ENCODE data around the gene CD93. TPM values are rescaled to one million over a fixed set of nuclear protein-coding genes. Genes with fewer than 3 reads are reported as not detected.
A peak's percentile ranks its signal among the peaks of the same experiment; 100 is the strongest.

CD93 gene
- total RNA-seq, 1 experiment from 2014 or later = not detected

DNA sequence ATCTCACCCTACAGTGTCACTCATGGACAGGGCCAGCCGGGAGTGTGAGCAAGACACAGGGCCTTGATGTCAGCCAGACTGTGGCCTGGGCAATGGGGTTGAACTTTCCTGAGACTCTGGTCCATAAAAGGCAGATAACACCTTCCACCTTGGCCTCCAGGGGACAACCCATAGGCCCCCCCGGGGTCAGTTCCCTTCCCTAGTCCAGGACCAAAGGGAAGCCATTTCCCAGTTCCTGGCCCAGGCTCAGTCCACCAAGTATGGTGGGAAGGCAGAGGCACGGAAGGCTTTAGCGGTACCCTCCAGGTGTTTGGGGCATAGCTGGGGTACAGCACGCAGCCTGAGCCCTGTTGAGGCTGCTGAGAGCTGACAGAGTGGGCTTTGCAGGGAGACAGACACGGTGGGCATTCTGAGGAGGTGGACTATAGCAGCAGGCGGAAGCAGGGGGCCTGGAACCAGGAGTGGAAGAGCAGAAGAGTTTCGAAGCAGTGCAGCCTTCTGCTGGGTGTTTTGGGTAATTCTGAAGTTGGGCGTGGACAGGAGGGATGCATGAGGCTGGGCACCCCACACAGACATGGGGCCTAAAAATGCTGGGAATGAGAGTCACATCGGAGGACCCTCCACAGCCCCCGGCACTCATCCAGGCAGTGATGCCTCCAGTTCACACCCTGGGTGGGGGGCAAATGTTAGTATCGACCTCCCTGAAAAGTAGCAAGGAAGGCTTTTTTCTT, 43.9 kb upstream of the CD93 start:
- Histone ChIP-seq H3K36me3 (ENCODE audit: control insufficient read depth, insufficient read depth, low read length) (no peaks in the 10 kb centered on the region), H3K9me3 (no peaks in the 10 kb centered on the region), H3K4me1 (peaks cover 20% of the 10 kb centered on the region), H3K27me3 (replicated peaks; ENCODE audit: control insufficient read depth, insufficient read depth, low read length) (no peaks in the 10 kb centered on the region), H3K4me3 (ENCODE audit: low read depth, low read length) (no peak overlapping the region)
- ChIA-PET CTCF (no interaction called here), POLR2A (no interaction called here)
- intact Hi-C loops (cut with micrococcal nuclease; ENCODE audit: unreplicated experiment) = no loop called here
- no peak overlapping the region for H3K4me3 Mint-ChIP-seq (ENCODE audit: unreplicated experiment)
- H3K4me1 Mint-ChIP-seq (ENCODE audit: low read depth, unreplicated experiment) = peaks cover 3% of the 10 kb centered on the region
- no peaks in the 10 kb centered on the region for H3K9me3 Mint-ChIP-seq (ENCODE audit: unreplicated experiment)
- BruUV-seq (replicated peaks) = no TSS peak
- no peaks in the 10 kb centered on the region for H3K27me3 Mint-ChIP-seq (ENCODE audit: insufficient read depth, unreplicated experiment)
- peak in 1 of 2 experiments; percentile 24 for DNase-seq
- no peak overlapping the region for H3K27ac Mint-ChIP-seq (ENCODE audit: unreplicated experiment)
- TF ChIP-seq, protein P1, sequence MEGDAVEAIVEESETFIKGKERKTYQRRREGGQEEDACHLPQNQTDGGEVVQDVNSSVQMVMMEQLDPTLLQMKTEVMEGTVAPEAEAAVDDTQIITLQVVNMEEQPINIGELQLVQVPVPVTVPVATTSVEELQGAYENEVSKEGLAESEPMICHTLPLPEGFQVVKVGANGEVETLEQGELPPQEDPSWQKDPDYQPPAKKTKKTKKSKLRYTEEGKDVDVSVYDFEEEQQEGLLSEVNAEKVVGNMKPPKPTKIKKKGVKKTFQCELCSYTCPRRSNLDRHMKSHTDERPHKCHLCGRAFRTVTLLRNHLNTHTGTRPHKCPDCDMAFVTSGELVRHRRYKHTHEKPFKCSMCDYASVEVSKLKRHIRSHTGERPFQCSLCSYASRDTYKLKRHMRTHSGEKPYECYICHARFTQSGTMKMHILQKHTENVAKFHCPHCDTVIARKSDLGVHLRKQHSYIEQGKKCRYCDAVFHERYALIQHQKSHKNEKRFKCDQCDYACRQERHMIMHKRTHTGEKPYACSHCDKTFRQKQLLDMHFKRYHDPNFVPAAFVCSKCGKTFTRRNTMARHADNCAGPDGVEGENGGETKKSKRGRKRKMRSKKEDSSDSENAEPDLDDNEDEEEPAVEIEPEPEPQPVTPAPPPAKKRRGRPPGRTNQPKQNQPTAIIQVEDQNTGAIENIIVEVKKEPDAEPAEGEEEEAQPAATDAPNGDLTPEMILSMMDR (IDR thresholded peaks at IDR 0.05; ENCODE audit: insufficient read depth in 1 of 2, low read depth in 1 of 2, low read length in 1 of 2, severe bottlenecking in 1 of 2, unreplicated experiment in 1 of 2) = no peak
- H3K36me3 Mint-ChIP-seq (ENCODE audit: insufficient read depth, unreplicated experiment) = no peaks in the 10 kb centered on the region

DNA sequence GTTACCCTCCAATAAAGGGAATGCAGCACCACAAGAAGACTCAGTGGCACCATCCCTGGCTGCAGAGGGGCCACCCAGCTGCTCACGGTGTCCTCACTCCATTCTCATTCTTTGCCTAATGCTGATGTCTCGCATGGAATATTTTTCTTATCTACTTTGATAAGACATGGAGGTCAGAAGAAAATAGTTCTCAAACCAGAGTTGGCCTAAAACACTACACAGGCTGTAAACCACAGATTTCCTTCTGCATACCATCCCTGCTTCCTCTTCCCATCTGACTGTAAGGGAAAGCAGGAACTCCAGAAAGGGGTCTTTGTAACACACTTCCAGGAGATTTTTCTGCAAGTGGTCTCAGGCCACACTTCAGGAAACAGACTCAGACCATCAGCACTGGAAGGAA, 43.1 kb upstream of the CD93 start:
- Mint-ChIP-seq H3K4me3 (ENCODE audit: unreplicated experiment) (no peak overlapping the region), H3K36me3 (ENCODE audit: insufficient read depth, unreplicated experiment) (no peaks in the 10 kb centered on the region), H3K27me3 (ENCODE audit: insufficient read depth, unreplicated experiment) (no peaks in the 10 kb centered on the region), H3K27ac (ENCODE audit: unreplicated experiment) (no peak overlapping the region), H3K9me3 (ENCODE audit: unreplicated experiment) (no peaks in the 10 kb centered on the region), H3K4me1 (ENCODE audit: low read depth, unreplicated experiment) (peaks cover 6% of the 10 kb centered on the region)
- no peaks in the 10 kb centered on the region for H3K36me3 ChIP-seq (ENCODE audit: control insufficient read depth, insufficient read depth, low read length)
- no peaks in the 10 kb centered on the region for H3K9me3 ChIP-seq
- TF ChIP-seq, protein P1 (IDR thresholded peaks at IDR 0.05; ENCODE audit: insufficient read depth in 1 of 2, low read depth in 1 of 2, low read length in 1 of 2, severe bottlenecking in 1 of 2, unreplicated experiment in 1 of 2) = no peak
- no peak overlapping the region for H3K4me3 ChIP-seq (ENCODE audit: low read depth, low read length)
- peak in 1 of 2 experiments; percentile 23 for DNase-seq
- ChIA-PET CTCF (no interaction called here), POLR2A (no interaction called here)
- peaks cover 28% of the 10 kb centered on the region for H3K4me1 ChIP-seq
- H3K27me3 ChIP-seq (replicated peaks; ENCODE audit: control insufficient read depth, insufficient read depth, low read length) = no peaks in the 10 kb centered on the region
- BruUV-seq (replicated peaks) = no TSS peak
- intact Hi-C loops (cut with micrococcal nuclease; ENCODE audit: unreplicated experiment) = no loop called here

GRCh38 chr20:23128461-23129125, 42.5 kb upstream of the CD93 start:
- Histone ChIP-seq H3K4me1 (peaks cover 29% of the 10 kb centered on the region), H3K9me3 (no peaks in the 10 kb centered on the region), H3K36me3 (ENCODE audit: control insufficient read depth, insufficient read depth, low read length) (no peaks in the 10 kb centered on the region), H3K4me3 (ENCODE audit: low read depth, low read length) (no peak overlapping the region), H3K27me3 (replicated peaks; ENCODE audit: control insufficient read depth, insufficient read depth, low read length) (no peaks in the 10 kb centered on the region)
- no peaks in the 10 kb centered on the region for H3K27me3 Mint-ChIP-seq (ENCODE audit: insufficient read depth, unreplicated experiment)
- TF ChIP-seq, protein P1 (IDR thresholded peaks at IDR 0.05; ENCODE audit: insufficient read depth in 1 of 2, low read depth in 1 of 2, low read length in 1 of 2, severe bottlenecking in 1 of 2, unreplicated experiment in 1 of 2) = no peak
- H3K27ac Mint-ChIP-seq (ENCODE audit: unreplicated experiment) = no peak overlapping the region
- H3K36me3 Mint-ChIP-seq (ENCODE audit: insufficient read depth, unreplicated experiment) = no peaks in the 10 kb centered on the region
- POLR2A ChIA-PET = no interaction called here
- no peak overlapping the region for H3K4me3 Mint-ChIP-seq (ENCODE audit: unreplicated experiment)
- DNase-seq = peak in 1 of 2 experiments; percentile 29
- BruUV-seq (replicated peaks) = no TSS peak
- intact Hi-C loops (cut with micrococcal nuclease; ENCODE audit: unreplicated experiment) = no loop called here
- no peaks in the 10 kb centered on the region for H3K9me3 Mint-ChIP-seq (ENCODE audit: unreplicated experiment)
- CTCF ChIA-PET = no interaction called here
- H3K4me1 Mint-ChIP-seq (ENCODE audit: low read depth, unreplicated experiment) = peaks cover 6% of the 10 kb centered on the region

Data from Caco-2 (cell line).